Measurements from ENCODE around the gene MESP1.
A peak's percentile ranks its signal among the peaks of the same experiment; 100 is the strongest.

The MESP1 gene

DNA sequence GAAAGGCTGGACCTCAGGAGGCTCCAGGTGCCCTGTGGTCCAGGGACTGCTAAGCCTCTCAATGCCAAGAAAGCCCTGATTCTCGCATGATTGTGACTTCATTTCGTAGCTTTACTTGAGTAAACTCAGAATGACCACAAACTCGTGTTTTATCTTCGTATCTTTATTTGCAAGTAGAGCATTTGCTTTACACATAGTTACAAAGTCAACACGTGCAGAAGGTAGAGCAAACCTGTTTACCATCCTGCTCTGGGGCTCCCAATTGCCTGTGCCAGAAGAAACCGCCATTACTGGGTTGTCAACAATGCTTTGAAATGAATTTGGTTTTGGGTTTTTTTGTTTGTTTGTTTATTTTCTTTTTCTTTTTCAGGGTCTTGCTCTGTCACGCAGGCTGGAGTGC, 5.8 kb upstream of the MESP1 start:
- DNase-seq = no peak

DNA sequence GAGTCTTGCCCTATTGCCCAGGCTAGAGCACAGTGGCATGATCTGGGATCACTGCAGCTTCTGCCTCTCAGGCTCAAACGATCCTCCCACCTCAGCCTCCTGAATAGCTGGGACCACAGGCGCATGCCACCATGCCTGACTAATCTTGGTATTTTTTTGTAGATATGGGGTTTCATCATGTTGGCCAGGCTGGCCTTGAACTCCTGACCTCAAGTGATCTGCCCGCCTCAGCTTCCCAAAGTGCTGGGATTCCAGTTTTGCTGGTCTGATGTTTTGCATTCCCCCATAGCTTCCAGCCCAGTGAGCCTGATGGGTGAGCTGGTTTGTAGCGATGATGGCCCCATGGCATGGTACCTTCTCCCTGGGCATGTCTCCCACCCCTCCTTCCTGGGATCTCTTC, 4.7 kb upstream of the MESP1 start:
- no peak for DNase-seq

DNA sequence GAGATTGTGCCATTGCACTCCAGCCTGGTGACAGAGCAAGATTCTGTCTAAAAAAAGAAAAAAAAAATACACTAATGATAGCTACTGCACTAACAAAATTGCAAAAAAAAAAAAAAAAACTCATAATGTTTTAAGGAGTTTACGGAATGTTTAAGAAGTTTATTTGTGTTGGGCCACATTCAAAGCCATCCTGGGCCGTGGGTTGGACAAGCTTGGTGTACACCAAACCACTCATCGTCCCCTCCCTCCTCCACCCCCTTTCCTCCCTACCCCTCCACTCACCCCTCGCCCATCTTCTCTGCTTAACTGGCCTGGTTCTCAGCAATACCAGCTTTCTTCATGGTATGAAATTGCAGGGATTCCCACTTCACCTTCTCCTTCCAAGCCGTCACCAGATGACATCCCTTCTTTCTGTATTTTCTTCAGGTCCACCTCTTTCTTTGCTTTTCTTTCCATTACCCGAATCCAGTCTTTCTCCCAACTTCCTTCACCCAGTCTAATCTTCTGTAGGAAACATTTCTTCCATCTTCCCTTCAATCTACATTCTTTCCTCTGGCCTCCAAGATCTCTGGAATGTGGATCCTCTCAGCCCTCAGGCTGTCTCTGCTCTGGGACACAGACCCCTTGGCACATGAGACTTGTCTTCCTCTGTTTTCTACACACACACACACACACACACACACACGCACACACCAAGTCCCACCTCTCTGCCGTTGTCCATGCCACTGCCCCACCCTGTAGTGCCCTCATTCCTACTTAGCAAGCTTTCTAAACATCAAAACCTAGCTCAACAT, 3.5 kb upstream of the MESP1 start:
- no peak for DNase-seq

DNA sequence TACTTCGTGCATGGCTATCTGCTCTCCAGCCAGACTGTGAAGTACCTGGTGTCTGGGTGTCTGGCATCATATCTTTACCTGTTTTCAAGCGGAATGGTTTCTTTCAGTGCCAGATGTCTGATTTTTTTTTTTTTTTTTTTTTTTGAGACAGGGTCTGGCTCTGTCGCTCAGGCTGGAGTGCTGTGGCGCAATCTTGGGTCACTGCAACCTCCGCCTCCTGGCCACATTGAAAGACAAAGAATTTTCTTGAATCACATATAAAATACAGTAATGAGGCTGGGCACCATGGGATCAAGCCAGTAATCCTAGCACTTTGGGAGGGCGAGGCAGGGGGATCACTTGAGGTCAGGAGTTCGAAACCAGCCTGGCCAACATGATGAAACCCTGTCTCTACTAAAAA, 2.8 kb upstream of the MESP1 start:
- DNase-seq = no peak

DNA sequence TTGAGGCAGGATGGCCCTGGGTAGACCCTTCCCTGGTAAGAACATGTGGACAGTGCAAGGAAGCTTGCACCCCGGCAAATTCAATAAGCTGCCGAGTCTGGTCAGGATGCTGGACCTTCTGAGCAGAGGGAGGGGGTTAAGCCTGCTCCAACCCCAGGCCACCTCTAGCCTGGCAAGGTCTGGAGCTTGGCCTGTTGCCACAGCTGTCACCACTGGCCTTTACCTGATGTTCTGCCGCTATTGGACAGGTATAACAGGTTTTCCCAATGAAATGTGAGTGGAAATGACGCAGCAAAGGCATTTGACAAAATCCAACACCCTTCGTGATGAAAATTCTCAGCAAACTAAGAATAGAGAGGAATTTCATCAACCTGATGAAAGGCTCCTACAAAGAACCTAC, 699 bp upstream of the MESP1 start:
- no peak for DNase-seq

DNA sequence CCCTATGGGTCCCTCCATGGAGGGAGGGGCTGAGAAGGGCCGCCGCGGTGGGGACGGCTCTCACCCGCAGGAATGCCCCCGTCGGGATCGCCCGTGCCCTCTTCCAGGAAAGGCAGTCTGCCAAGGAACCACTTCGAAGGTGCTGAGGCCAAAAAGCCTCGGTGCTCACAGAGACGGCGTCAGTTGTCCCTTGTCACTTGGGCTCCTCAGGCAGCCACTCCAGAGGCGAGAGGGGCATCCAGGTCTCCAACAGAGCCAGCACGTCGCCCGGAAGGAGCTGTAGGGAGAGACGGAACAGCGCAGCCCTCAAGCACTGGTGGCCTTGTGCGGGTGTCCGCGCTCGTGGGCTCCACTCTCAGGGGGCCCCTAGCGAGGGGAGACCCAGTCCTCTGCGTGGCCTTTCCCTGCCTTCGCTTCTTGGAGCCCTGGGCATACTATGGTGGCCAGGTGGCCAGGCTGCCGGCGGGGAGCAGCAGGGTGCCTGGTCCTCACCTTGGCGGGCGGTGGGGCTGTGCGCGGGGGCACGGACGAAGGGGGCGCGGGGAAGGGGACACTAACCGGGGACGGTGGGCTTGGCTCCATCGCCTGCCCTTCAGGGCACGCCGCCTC, 994 bp downstream of the MESP1 start:
- no peak for DNase-seq

DNA sequence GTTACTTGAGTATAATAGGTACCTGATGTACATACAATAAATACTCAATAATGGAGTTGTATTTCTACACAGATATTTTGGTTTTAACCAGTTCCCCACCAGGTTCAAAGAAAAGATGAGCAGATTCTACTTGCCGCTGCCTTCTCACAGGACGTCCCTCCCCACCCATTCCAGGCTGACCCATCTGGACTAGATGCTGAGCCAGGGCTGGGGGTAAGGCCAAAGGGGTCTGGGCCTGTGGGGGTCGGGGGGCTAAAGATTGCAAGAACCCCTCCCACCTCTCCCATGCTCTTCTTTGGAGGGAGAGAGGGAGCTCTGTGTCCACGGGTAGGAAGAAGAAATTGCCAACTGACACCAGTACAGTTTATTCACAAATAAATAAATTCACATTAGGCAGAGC, 1.5 kb downstream of the MESP1 start:
- no peak for DNase-seq

DNA sequence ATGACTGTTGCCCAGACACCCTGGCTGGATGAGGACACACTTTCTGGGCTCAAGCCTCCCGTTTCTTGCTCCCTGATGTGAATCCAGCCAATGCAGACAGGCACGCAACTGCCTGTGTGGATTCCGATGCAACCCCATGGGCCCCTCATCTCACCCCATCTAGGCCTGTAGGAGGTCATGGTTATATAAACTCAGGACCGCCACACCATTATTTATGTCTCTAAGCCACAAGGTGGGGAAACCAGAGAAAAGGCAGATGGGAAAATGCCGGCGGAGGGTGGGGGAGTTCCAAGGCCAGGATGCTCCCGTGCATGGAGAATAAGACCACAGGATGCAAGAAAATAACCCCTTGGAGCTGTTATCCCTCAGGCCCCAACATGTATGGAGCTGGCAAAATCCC, 2.0 kb downstream of the MESP1 start:
- no peak for DNase-seq

DNA sequence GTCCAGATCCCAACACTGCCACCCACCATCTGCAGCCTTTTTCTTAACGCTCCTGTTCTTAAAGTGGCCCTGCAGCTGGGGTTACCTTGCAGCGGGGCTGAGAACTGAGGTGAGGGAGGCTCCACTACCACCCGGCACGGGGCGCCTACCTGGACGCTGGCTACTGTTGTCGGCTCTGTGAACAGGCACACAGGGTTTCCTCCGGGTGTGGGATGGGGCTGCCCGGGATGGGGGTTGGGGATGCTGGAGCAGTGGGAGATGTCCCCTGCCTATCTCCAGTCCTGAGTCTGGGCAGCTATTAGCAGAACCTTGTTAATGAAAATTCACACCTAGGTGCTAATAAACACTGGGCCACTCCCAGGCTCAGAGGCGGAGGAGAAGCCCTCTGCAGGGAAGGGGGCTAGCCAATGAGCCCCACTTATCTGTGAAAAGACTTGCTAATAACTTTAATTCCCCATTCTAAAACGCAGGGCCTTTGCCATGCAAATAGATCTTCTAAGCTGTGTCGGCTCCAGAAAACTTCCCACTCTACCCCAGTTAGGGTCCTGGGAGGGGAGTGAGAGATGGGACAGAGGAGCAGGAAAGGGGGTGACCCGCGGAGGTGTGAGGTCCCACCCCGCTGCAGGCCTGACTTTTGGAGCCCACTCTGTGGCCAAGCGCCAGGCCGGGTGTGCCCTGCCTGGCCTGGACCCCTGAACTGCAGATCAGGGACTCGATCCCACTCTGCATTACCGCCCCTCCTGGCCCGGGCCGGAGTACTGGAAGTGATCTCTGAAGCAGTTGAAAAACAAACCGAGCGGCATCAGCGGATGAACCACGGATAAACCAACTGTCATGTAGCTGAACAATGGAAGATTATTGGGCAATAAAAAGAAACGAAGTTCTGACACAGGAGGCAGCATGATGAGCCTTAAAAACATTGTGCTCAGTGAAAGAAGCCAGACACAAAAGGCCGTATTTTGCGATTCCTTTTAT, 3.1 kb downstream of the MESP1 start:
- DNase-seq = no peak

DNA sequence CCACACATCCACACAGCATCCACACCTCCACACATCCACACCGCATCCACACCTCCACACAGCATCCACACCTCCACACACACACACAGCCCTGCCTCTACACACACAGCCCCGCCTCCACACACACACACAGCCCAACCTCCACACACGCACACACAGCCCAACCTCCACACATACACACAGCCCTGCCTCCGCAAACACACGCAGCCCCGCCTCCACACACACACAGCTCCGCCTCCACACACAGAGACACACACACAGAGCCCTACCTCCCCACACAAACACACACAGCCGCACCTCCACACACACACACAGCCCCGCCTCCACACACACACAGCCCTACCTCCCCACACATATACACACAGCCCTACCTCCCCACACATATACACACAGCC, 4.7 kb downstream of the MESP1 start:
- DNase-seq = no peak

DNA sequence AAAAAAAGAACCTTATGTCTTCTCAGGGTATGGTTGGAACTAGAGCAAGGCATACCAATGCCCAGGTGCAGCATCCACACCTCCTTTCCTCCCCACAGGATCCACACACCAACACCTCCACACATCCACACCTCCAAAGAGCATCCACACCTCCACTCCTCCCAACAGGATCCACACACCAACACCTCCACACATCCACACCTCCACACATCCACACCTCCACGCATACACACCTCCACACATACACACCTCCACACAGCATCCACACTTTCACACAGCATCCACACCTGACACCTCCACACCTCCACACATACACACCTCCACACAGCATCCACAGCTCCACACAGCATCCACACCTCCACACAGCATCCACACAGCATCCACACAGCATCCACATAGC, 5.3 kb downstream of the MESP1 start:
- DNase-seq = no peak

DNA sequence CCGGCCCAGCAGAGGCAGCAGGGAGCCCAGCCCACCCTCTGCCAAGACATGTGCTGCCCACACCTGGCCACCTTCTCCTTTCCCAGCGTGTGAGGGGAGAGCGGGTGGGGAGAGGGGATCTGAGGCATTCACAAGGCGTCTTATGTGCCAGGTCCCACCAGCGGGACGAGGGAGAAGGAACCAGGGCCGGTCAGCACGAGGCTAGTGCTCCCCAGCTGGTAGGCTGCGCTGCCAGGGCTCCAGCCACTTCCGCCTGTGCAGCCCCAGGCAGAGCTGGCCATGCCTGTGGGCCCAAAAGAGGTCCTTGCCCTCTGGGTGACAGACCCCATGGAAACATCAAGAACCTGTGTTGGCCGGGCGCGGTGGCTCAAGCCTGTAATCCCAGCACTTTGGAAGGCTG, 5.9 kb downstream of the MESP1 start:
- DNase-seq = no peak

DNA sequence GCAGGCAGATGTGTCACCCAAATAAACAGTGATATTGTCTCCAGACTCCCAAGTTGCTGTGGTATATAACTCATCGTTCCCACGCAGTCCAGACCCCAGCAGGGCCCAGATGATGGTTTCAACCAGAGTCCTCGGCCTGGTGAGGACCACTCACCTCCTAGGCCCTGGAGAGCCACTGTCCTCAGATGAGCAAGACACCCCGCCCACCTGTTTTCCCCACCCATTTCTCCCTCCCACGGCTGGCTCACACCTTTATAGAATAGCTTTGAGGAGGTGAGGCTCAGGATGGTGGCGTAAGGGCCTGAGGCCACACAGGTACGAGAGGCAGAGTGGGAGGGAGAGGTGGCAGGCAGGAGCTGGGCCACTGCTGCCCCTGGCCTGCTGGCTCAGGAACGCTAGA, 7.5 kb downstream of the MESP1 start:
- DNase-seq = no peak

DNA sequence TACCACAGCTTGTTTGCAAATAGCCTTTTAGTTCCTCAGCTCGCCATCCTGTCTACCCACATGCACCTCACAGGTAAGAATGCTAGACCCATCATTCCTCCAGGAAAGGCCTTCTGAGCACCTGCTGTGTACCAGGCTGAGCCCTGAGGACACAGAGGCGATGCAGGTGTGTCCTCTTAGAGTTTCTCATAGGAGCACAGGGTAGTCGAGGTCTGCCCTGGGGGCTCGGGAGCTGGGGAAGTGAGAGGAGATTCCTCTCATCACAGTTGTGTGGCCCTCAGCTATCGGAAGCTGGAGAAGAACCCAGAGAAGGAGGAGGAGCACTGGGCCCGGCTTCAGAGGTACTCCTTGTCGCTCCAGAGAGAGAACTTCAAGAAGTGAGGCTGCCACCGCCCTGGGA, 8.0 kb downstream of the MESP1 start:
- DNase-seq = no peak

DNA sequence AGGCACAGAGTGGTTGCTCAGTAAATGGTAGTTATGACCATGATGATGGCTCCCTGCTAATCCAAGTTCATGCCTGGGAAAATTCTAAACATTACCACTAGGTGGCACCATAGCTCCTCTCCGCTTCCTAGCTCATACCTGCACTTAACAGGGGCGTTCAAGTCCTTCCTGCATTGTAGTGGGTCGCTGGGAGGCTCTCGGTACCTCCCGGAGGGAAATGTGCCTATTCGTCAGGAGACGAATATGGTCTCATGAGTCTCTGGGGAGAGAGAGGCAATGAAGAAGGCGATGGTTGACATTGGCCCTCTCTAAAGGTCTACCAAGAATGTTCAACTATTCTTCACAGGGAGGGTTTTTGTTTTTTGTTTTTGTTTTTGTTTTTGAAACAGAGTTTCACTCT, 10.9 kb downstream of the MESP1 start:
- peak; percentile 57 for DNase-seq

DNA sequence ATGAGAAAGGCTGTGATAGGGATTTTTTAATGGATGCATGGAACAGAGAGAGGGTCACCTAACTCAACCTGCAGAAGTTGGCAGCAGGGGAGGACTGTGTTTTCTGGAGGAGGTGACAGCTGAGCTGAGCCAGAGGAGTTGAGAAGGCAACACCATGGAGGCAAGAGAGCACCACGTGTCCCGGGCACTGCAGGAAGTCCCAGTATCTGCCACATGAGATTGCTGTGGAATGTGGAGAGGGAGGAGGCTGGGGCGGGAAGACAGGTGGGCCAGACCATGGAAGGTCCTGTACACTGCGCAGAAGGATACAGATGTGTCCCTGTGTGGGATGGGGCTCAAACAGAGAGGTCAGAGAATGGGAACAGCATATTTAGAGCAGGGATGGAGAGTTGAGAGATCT, 15.3 kb downstream of the MESP1 start:
- no peak for DNase-seq

DNA sequence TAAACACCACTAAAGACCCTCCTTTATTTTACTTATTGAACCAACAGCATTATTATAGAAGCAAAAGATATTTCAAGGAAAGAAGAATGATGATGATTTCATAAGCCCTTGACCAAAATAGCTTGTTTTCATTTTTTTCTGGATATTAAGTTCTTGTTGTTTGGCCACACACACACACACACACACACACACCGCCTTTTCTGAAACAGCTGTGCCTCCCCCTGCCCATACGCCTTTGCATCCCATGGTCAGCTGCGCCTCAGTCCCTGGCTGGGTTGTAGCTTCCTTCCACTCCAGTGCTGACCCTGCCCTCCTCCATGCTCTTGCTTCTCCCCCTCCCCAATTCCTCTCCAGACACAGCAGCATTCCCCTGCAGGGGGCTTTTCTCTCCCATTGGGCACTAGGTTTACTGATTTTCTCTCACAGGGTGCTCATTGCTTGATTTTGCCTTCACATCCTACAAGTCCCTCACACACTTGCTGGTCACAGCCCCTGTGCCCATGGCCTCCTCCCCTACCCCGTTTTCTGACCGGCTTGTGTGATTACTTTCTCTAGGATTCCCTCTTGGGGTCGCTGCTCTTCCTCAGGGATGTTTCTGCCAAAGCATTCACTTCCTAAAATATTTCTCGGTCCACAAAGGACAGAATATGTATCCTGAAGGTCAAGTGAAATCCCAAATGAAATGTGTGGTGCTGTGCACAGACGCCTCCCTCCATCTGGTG, 18.4 kb downstream of the MESP1 start:
- DNase-seq = no peak

DNA sequence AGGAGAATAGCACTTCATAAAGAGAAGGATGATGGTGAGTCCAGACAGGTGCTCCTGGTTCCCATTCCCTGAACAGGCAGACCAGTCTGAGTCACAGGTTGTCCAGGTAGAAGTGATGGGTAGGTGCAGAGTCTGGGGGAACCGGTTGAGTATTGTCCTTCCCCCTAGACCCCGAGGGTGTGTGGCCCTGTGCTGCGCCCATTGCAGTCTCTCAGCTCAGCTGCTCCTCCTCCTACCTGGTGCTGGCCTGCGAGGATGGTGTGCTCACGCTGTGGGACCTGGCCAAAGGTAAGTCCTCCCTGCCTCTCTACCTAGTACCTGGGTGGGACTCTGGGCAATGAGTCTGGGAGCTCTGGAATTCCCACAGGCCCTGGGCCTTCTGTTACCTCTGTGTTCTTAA, 19.8 kb downstream of the MESP1 start:
- DNase-seq = no peak

DNA sequence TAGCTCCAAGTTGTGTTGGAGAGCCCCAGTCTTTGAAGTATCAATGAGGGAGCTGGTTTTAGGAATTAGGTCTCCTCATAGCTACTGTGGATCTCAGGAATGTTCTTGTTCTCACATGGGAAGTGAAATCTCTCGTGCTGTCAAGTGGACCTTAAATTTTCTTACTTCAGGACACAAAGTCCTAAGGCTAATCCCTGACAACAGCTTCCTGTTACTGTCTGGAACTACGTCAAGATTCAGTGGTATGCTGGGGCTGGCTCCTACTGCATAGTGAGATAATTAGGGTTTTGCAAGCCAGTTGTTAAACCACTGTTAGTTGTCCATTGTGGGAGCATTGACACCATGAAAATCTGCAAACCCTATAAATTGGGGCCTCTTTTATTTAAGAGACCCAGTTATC, 22.8 kb downstream of the MESP1 start:
- no peak for DNase-seq

DNA sequence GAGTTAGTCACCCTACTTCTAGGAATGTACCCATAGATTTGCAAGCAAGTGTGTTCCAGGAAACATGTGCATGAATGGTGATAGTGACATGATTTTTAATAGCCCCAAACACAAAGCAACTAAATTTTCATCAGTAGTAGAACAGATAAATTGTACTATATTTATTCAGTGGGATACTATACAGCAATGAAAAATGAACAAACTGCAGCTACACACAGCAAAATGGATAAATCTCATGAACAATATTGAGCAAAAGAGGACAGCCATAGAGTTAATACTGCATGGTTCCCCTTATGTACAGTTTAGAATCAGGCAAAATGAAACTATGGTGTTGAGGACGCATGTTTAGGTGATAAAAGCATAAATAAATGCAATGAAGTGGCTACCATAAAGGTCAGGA, 26.0 kb downstream of the MESP1 start:
- DNase-seq = no peak

DNA sequence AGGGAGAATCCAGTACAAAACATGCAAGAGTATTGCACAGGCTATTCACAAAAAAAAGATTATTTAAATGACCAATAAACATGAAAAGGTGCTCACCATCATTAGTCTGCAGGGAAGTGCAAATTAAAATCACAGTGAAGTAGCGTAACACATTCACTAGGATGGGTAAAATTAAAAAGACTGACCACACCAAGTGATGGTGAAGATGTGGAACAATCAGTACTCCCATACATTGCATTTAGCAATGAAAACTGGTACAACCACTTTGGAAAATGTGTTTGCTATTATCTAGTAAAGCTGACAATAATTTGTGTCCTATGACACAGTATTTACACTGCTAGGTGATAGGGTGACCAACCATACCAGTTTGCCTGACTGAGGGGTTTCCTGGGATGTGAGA, 26.4 kb downstream of the MESP1 start:
- no peak for DNase-seq

DNA sequence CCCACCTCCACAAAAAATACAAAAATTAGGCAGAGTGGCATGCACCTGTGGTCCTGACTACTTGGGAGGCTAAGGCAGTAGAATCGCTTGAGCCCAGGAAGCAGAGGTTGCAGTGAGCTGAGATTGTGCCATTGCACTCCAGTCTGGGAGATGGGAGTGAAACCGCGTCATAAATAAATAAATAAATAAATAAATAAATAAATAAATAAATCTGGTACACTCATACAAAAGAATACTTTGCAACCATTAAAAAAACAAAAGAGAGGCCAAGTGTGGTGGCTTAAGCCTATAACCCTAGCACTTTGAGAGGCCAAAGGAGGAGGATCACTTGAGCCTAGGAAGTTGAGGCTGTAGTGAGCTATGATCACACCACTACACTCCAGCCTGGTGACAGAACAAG, 28.0 kb downstream of the MESP1 start:
- no peak for DNase-seq

DNA sequence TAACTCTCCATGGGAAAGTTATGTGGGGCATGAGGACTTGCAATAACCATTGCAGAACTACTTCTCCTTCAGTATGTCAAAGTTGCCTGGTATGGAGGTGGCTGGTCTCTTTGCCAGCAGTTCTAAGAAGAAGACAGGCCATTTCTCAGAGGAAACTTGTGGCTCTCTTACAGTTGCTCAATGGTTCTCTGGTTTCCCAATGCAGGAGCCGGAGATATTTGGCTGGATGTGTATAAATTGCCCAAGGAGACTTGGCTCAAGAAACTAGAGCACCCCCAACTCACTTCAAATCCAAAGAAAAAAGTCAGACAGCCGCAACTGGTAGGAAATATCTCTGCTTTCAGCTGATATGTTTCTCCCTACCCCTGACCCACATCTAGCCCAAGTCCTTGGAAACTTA, 36.3 kb downstream of the MESP1 start:
- DNase-seq = no peak
